Gastroesophageal sphincter (tissue), 4 donors: ENCODE measurements around the gene THAP12. TPM values are rescaled to one million over a fixed set of nuclear protein-coding genes. Genes with fewer than 3 reads are reported as not detected.

Experiments used
- ATAC-seq: fragments of 150-250 bp; one replicate; pipeline ENCODE4 v1.9.1; 2016; ENCODE audit warnings: mild to moderate bottlenecking, moderate library complexity
- H3K27ac ChIP-seq, 4 donors: fragments of 200-600 bp; sonication (generic) in 3 of 4; 1 replicate in 3 of 4; 2 replicates in 1 of 4; pipeline ENCODE4 v1.5.1; 2016 to 2019
- H3K27me3 ChIP-seq: fragments of 200-600 bp; sonication (generic); one replicate; pipeline ENCODE4 v1.5.1; 2019
- H3K36me3 ChIP-seq, 2 donors: fragments of 200-600 bp; sonication (generic); one replicate each; pipeline ENCODE4 v1.5.1; 2019; ENCODE audit warnings: control low read depth in 1 of 2
- H3K4me1 ChIP-seq, 3 donors: fragments of 200-600 bp; sonication (generic); 1 replicate in 2 of 3; 2 replicates in 1 of 3; pipeline ENCODE4 v1.5.1; 2016 to 2019; ENCODE audit warnings: control low read depth in 2 of 3
- H3K4me3 ChIP-seq, 2 donors: fragments of 200-600 bp; sonication (generic); one replicate each; pipeline ENCODE4 v1.5.1; 2019; ENCODE audit warnings: mild to moderate bottlenecking in 1 of 2, moderate library complexity in 1 of 2
- H3K9me3 ChIP-seq, 3 donors: fragments of 200-600 bp; sonication (generic); one replicate each; pipeline ENCODE4 v1.5.1; 2017 to 2019; ENCODE audit warnings: control low read depth in 2 of 3
- EP300 ChIP-seq: sonication (generic); formaldehyde crosslinking; IDR thresholded peaks from one replicate; pipeline ENCODE4 v1.6.1; 2017; ENCODE audit warnings: antibody characterized with exemption, mild to moderate bottlenecking
- POLR2A ChIP-seq, 2 donors: fragments of 450-650 bp; IDR thresholded peaks; one replicate each; pipeline ENCODE4 v1.6.1; 2017; ENCODE audit warnings: antibody characterized with exemption in 2 of 2, mild to moderate bottlenecking in 2 of 2, moderate library complexity in 1 of 2
- POLR2AphosphoS5 ChIP-seq: sonication (generic); formaldehyde crosslinking; IDR thresholded peaks from one replicate; pipeline ENCODE4 v1.6.1; 2017; ENCODE audit warnings: antibody characterized with exemption
- WGBS, 2 donors: methylation state at CpG; one replicate each; pipeline ENCODE4 v1.1.5; 2018; ENCODE audit warnings: low coverage in 1 of 2; 5-methylcytosine and 5-hydroxymethylcytosine counted together
- small RNA-seq, 4 donors: library from RNA; depleted of rRNA; stranded (forward); fragments of <200 nt; gene quantifications; one replicate each; pipeline ENCODE3, GENCODE V24; 2016
- total RNA-seq, 4 donors: library from RNA; depleted of rRNA; stranded (reverse); fragments of >200 nt; gene quantifications; one replicate each; pipeline ENCODE4 v1.1.0, GENCODE V29; 2016
- TF ChIP-seq, protein P1 (sequence below), 4 experiments: fragments of 200-600 bp in 2 of 4; fragments of 450-650 bp in 2 of 4; sonication (generic) in 1 of 4; IDR thresholded peaks; one replicate each; pipeline ENCODE4 v1.5.1; 2017 to 2019; ENCODE audit warnings: antibody characterized with exemption in 4 of 4, mild to moderate bottlenecking in 2 of 4, moderate library complexity in 2 of 4

THAP12 gene
- total RNA-seq, 4 donors from 2014 or later, result 20.7 to 38.6 (median 32.6) TPM

GRCh38 chr11:76307396-76307795 lies 73.5 kb downstream of the THAP12 start:
- Histone ChIP-seq H3K9me3 (no peaks in the 10 kb centered on the region), H3K4me3 (no peak overlapping the region), H3K4me1 (peaks cover 0 to 8% (median 0%) of the 10 kb centered on the region in 3 donors), H3K27me3 (no peaks in the 10 kb centered on the region), H3K27ac (no peak overlapping the region), H3K36me3 (no peaks in the 10 kb centered on the region)
- no peak for ATAC-seq
- TF ChIP-seq EP300, result no peak
- TF ChIP-seq POLR2A (IDR thresholded peaks at IDR 0.05), result no peak
- TF ChIP-seq POLR2AphosphoS5, result no peak
- TF ChIP-seq, protein P1, sequence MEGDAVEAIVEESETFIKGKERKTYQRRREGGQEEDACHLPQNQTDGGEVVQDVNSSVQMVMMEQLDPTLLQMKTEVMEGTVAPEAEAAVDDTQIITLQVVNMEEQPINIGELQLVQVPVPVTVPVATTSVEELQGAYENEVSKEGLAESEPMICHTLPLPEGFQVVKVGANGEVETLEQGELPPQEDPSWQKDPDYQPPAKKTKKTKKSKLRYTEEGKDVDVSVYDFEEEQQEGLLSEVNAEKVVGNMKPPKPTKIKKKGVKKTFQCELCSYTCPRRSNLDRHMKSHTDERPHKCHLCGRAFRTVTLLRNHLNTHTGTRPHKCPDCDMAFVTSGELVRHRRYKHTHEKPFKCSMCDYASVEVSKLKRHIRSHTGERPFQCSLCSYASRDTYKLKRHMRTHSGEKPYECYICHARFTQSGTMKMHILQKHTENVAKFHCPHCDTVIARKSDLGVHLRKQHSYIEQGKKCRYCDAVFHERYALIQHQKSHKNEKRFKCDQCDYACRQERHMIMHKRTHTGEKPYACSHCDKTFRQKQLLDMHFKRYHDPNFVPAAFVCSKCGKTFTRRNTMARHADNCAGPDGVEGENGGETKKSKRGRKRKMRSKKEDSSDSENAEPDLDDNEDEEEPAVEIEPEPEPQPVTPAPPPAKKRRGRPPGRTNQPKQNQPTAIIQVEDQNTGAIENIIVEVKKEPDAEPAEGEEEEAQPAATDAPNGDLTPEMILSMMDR (IDR thresholded peaks at IDR 0.05), result no peak
- WGBS, 2 donors, result 55 to 90% methylated on average over 2 to 7 of the region's 9 CpGs

DNA sequence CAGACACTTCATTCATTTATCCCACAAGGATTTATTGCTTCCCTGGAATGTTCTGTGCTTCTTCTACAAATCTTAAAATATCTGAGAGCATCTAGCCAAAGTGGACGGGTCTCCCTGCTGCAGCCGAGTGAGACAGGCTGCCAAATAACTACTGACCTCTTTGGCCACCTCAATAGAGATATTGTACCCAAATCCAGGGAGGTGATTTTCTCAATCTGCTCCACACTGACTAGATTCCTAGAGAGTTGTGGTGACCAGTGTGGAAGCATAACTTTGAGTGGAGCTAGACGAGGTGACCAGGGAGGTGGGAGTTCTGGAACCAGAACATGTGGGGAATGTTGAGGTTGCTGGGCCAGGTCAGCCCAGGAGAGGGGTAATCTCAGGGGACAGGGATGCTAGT lies 77.5 kb downstream of the THAP12 start:
- no peak for ATAC-seq
- TF ChIP-seq EP300 (no peak), POLR2A (IDR thresholded peaks at IDR 0.05) (no peak)
- TF ChIP-seq, protein P1 (IDR thresholded peaks at IDR 0.05), result no peak
- no peaks in the 10 kb centered on the region for H3K36me3 ChIP-seq

DNA sequence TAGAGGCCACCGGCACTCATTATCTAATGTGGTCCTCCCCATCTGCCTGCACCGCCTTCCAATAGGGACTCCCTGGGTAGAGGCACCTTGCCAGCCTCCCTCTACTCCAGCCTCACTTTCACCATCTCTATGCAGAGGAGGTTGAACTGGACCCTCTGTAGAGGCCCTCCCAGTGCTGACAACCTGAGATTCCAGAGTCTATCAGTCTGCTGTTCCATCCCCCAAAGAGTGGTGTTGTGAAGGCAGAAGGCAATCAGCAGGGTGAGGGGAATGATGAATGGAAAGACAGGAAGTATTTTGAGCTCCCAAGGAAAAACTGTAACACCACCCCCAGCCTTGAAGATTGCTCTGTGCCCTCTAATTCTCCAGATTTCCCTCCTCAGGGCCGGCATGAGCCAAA lies 77.9 kb downstream of the THAP12 start:
- no peaks in the 10 kb centered on the region for H3K36me3 ChIP-seq
- no peak overlapping the region for H3K27ac ChIP-seq
- H3K4me1 ChIP-seq, result peaks cover 0 to 8% (median 0%) of the 10 kb centered on the region in 3 donors
- no peak overlapping the region for H3K4me3 ChIP-seq
- no peaks in the 10 kb centered on the region for H3K9me3 ChIP-seq
- TF ChIP-seq EP300 (no peak), POLR2A (IDR thresholded peaks at IDR 0.05) (no peak), POLR2AphosphoS5 (no peak)
- TF ChIP-seq, protein P1 (IDR thresholded peaks at IDR 0.05), result no peak
- H3K27me3 ChIP-seq, result no peaks in the 10 kb centered on the region
- 31 to 71% methylated on average over 1 to 3 of the region's 3 CpGs for WGBS, 2 donors
- no peak for ATAC-seq

More for the DNA sequence above, 77.5 kb downstream of the THAP12 start:
- WGBS, 2 donors, result 15 to 60% methylated on average over 2 of the region's 3 CpGs
- Histone ChIP-seq H3K9me3 (no peaks in the 10 kb centered on the region), H3K27ac (no peak overlapping the region), H3K4me3 (no peak overlapping the region), H3K27me3 (no peaks in the 10 kb centered on the region), H3K4me1 (peaks cover 0 to 8% (median 0%) of the 10 kb centered on the region in 3 donors)

Small RNAs within 50 kb of the gene (small RNA-seq; reads per million reads assigned to genes)
- gene RF00019, result 0 reads per million in 4 donors

Other genes starting within 250 kb of the THAP12 start
- gene WNT11, start 174.6 kb downstream of the THAP12 start, total RNA-seq, result 10 to 100 TPM in 1 of 4 donors, 1 to 10 TPM in 3; 2.5 to 17.1 (median 5.4) TPM
- gene GVQW3, start 191 bp upstream of the THAP12 start, total RNA-seq, result under 1 TPM; 0.16 to 0.89 (median 0.81) TPM
- 10 to 100 TPM; 29.0 to 39.8 (median 37.5) TPM for gene EMSY, start 63.9 kb upstream of the THAP12 start, total RNA-seq